ENCODE data around the gene PRKCSH. TPM values are rescaled to one million over a fixed set of nuclear protein-coding genes. Genes with fewer than 3 reads are reported as not detected.
"Not testable (repeated sequence)": the region's sequence is repeated elsewhere in the genome, so short reads cannot be mapped to it uniquely, and the experiment has no call there.

PRKCSH gene
- total RNA-seq, 2 experiments from 2014 or later, result 95.6 to 271 TPM

DNA sequence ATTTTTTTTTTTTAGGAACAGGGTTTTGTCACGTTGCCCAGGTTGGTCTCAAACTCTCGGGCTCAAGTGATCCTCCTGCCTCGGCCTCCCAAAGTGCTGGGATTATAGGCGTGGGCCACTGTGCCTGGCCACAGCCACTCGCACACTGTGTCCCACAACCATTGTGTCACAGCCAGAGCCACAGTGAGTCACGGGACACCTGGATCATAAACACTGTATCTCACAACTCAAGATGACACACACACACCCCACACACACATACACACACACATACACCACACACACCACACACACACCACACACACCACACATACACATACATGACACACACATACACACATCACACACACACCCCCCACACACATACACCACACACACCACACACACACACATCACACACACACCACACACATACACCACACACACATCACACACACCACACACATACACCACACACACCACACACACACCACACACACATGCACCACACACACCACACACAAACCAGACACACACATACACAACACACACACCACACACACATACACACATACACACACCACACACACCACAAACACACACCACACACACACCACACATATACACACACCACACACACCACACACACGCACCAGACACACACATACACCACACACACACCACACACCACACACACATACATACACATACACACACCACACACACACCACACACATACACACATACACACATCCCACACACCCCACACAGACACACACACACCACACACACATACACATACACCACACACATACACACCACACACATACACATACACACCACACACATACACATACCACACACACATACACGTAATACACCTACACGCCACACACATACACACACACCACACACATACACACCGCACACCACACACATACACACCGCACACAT lies 29.2 kb downstream of the PRKCSH start:
- CTCF ChIA-PET (ENCODE audit: unreplicated experiment), result no interaction called here
- DNase-seq (ENCODE audit: low spot score), result no peak
- Histone ChIP-seq H3K79me2 (ENCODE audit: insufficient read depth, low read depth, low read length) (no peaks in the 10 kb centered on the region), H3K4me2 (ENCODE audit: low read length) (no peak overlapping the region), H3K4me1 (ENCODE audit: insufficient read depth, low read length, poor library complexity, severe bottlenecking) (no peaks in the 10 kb centered on the region), H3K4me3 (ENCODE audit: low read depth, low read length, poor library complexity, severe bottlenecking) (no peak overlapping the region), H3K27ac (ENCODE audit: low read depth, low read length, poor library complexity, severe bottlenecking) (no peak overlapping the region), H3K9me3 (ENCODE audit: low read length) (no peaks in the 10 kb centered on the region), H3K9me2 (ENCODE audit: insufficient read depth, low read length) (no peaks in the 10 kb centered on the region), H2AFZ (ENCODE audit: low read length) (no peak overlapping the region), H4K20me1 (ENCODE audit: insufficient read depth, low read length) (no peaks in the 10 kb centered on the region), H3K36me3 (ENCODE audit: insufficient read depth, low read length) (no peaks in the 10 kb centered on the region)
- POLR2A ChIA-PET, result interaction anchor here (0.7 kb wide), 1 partner anchor 65 kb away, joined by 3 read pairs; the partner anchor contains the start of gene ECSIT
- TF ChIP-seq CTCF (conservative IDR thresholded peaks at IDR 0.05; ENCODE audit: low read length) (no peak), EZH2phosphoT487 (IDR thresholded peaks at IDR 0.05; ENCODE audit: borderline replicate concordance, low read depth, low read length) (no peak)
- intact Hi-C loops (cut with micrococcal nuclease; ENCODE audit: unreplicated experiment), result no loop called here
- BruUV-seq (replicated peaks), result no TSS peak

GRCh38 chr19:11465600-11465999 lies 30.2 kb downstream of the PRKCSH start:
- no TSS peak for BruUV-seq (replicated peaks)
- TF ChIP-seq CTCF (conservative IDR thresholded peaks at IDR 0.05; ENCODE audit: low read length), result no peak
- TF ChIP-seq EZH2phosphoT487 (IDR thresholded peaks at IDR 0.05; ENCODE audit: borderline replicate concordance, low read depth, low read length), result no peak
- Histone ChIP-seq H3K9me2 (ENCODE audit: insufficient read depth, low read length) (no peaks in the 10 kb centered on the region), H3K4me3 (ENCODE audit: low read depth, low read length, poor library complexity, severe bottlenecking) (no peak overlapping the region), H2AFZ (ENCODE audit: low read length) (no peak overlapping the region), H3K4me1 (ENCODE audit: insufficient read depth, low read length, poor library complexity, severe bottlenecking) (no peaks in the 10 kb centered on the region), H3K79me2 (ENCODE audit: insufficient read depth, low read depth, low read length) (no peaks in the 10 kb centered on the region), H3K36me3 (ENCODE audit: insufficient read depth, low read length) (no peaks in the 10 kb centered on the region), H3K9me3 (ENCODE audit: low read length) (no peaks in the 10 kb centered on the region), H3K27ac (ENCODE audit: low read depth, low read length, poor library complexity, severe bottlenecking) (no peak overlapping the region), H4K20me1 (ENCODE audit: insufficient read depth, low read length) (no peaks in the 10 kb centered on the region), H3K4me2 (ENCODE audit: low read length) (no peak overlapping the region)
- intact Hi-C loops (cut with micrococcal nuclease; ENCODE audit: unreplicated experiment), result no loop called here
- no peak for DNase-seq (ENCODE audit: low spot score)
- CTCF ChIA-PET (ENCODE audit: unreplicated experiment), result no interaction called here
- POLR2A ChIA-PET, result no interaction called here

DNA sequence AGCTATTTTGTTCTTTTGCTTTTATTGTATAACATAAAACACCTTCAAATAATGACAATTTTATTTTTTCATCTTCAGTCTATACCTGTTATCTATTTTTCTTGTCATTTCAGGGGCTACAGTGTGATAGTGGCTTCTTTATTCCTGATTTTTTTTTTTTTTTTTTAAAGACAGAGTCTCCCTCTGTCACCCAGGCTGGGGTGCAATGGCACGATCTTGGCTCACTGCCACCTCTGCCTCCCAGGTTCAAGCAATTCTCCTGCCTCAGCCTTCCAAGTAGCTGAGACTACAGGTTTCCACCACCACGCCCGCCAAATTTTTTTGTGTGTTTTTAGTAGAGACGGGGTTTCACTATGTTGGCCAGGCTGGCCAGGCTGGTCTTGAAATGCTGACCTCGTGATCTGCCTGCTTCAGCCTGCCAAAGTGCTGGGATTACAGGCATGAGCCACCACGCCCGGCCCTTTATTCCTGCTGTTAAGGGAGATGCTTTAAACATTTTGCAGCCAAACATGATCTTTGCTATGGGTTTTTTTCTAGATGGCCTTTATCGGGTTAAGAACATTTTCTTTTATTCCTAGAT lies 32.9 kb downstream of the PRKCSH start:
- H3K4me3 ChIP-seq (ENCODE audit: low read depth, low read length, poor library complexity, severe bottlenecking); H4K20me1 ChIP-seq (ENCODE audit: insufficient read depth, low read length); H3K27ac ChIP-seq (ENCODE audit: low read depth, low read length, poor library complexity, severe bottlenecking); H3K79me2 ChIP-seq (ENCODE audit: insufficient read depth, low read depth, low read length); H3K36me3 ChIP-seq (ENCODE audit: insufficient read depth, low read length); BruUV-seq (replicated peaks); intact Hi-C loops (cut with micrococcal nuclease; ENCODE audit: unreplicated experiment); H3K4me1 ChIP-seq (ENCODE audit: insufficient read depth, low read length, poor library complexity, severe bottlenecking); CTCF ChIA-PET (ENCODE audit: unreplicated experiment); DNase-seq (ENCODE audit: low spot score); H2AFZ ChIP-seq (ENCODE audit: low read length); H3K4me2 ChIP-seq (ENCODE audit: low read length); H3K9me2 ChIP-seq (ENCODE audit: insufficient read depth, low read length); H3K9me3 ChIP-seq (ENCODE audit: low read length): not testable (repeated sequence)
- POLR2A ChIA-PET, result interaction anchor here (0.7 kb wide), 1 partner anchor 54 kb away, joined by 4 read pairs; no protein-coding TSS in a partner anchor
